ENCODE data around the gene ADAM15. TPM values are rescaled to one million over a fixed set of nuclear protein-coding genes. Genes with fewer than 3 reads are reported as not detected.
A peak's percentile ranks its signal among the peaks of the same experiment; 100 is the strongest.

The ADAM15 gene
- total and polyA plus RNA-seq, 2 of the 8 experiments (the other 6 are each of a cell fraction or from before 2014, with no cell fraction given) = 32.9 to 37.6 TPM

GRCh38 chr1:155080312-155081228 lies 29.5 kb downstream of the ADAM15 start:
- WGBS, 2 experiments (ENCODE audit: extremely low coverage in 1 of 2, insufficient coverage in 1 of 2, insufficient read length in 1 of 2, insufficient replicate concordance in 2 of 2, low coverage in 1 of 2, low lambda C conversion rate in 2 of 2, missing lambda C conversion rate in 1 of 2) = 6% methylated on average over 24 of the region's 71 CpGs; no CpG with 5 or more reads in 1 of the 2 experiments
- CTCF ChIA-PET (ENCODE audit: partially characterized antibody) = interaction anchor here (0.8 to 33.9 kb wide), 5 partner anchors 10 to 92 kb away, joined by 3 to 907 read pairs (median 5); partner anchors contain the start of genes ADAM15 and EFNA4
- no peak overlapping the region for H3K27ac ChIP-seq (ENCODE audit: low read depth, low read length)
- H3K27me3 ChIP-seq (replicated peaks in 1 of 4; ENCODE audit: control insufficient read depth in 3 of 4, extremely low read depth in 1 of 4, insufficient read depth in 3 of 4, low read length in 3 of 4) = peaks cover 49 to 67% (median 64%) of the 10 kb centered on the region in 4 experiments
- H3K79me1 ChIP-seq (ENCODE audit: low read depth, low read length) = no peaks in the 10 kb centered on the region
- H3K56ac ChIP-seq (replicated peaks; ENCODE audit: insufficient read length, low read depth, low read length) = peak overlapping the region; percentile 37
- FAIRE-seq (no peak), DNase-seq (ENCODE audit: low read depth in 1 of 2, low spot score in 2 of 2) (peak in 1 of 2 experiments; percentile 93)
- H2BK5ac ChIP-seq (ENCODE audit: low read depth, low read length) = no peak overlapping the region; the same call in 1 of the 2 replicates
- 0 out of 2 replicates have a peak overlapping the region, but pooled peaks have one; percentile 19 for H2BK12ac ChIP-seq (ENCODE audit: low read depth, low read length)
- peak overlapping the region; percentile 57 to 77 (median 64) for H3K4me3 ChIP-seq (ENCODE audit: extremely low read depth in 1 of 4, insufficient read depth in 2 of 4, low read depth in 3 of 4, low read length in 4 of 4)
- H3K79me2 ChIP-seq (ENCODE audit: control insufficient read depth in 1 of 2, insufficient read depth in 2 of 2, low read length in 2 of 2) = no peaks in the 10 kb centered on the region
- no peak overlapping the region for H3K23ac ChIP-seq (ENCODE audit: insufficient read length)
- no peaks in the 10 kb centered on the region for H3K36me3 ChIP-seq (ENCODE audit: control insufficient read depth in 2 of 4, insufficient read depth in 4 of 4, low read length in 3 of 4)
- H3K14ac ChIP-seq (ENCODE audit: insufficient read length) = no peak overlapping the region
- H4K8ac ChIP-seq (ENCODE audit: extremely low read depth, insufficient read depth, low read length) = peak overlapping the region; percentile 61
- peaks cover 0 to 42% (median 20%) of the 10 kb centered on the region in 4 experiments; a peak in 6 of 7 replicates for H3K4me1 ChIP-seq (replicated peaks in 1 of 4; ENCODE audit: control insufficient read depth in 3 of 4, insufficient read depth in 4 of 4, low read length in 3 of 4)
- POLR2A ChIA-PET (ENCODE audit: partially characterized antibody) = interaction anchor here (0.7 to 2.6 kb wide), 17 partner anchors 10 to 210 kb away, joined by 3 to 21 read pairs (median 3); partner anchors contain the start of genes ADAM15, EFNA4, KCNN3 and KRTCAP2
- H4K5ac ChIP-seq (ENCODE audit: insufficient read length, low read depth, low read length) = peak overlapping the region; percentile 65
- H4K91ac ChIP-seq (replicated peaks; ENCODE audit: insufficient read length, low read length) = no peak overlapping the region
- peaks cover 0 to 16% of the 10 kb centered on the region in 2 experiments for H4K20me1 ChIP-seq (replicated peaks in 1 of 2; ENCODE audit: control insufficient read depth in 1 of 2, insufficient read depth in 2 of 2, low read length in 2 of 2)
- peak overlapping the region; percentile 93 to 95 for H3K4me2 ChIP-seq (ENCODE audit: insufficient read depth in 1 of 2, low read depth in 2 of 2, low read length in 2 of 2)
- H3K4ac ChIP-seq (replicated peaks; ENCODE audit: insufficient read length, low read depth, low read length) = no peak overlapping the region
- H2BK20ac ChIP-seq (ENCODE audit: low read length) = no peak overlapping the region
- H3K9me3 ChIP-seq (ENCODE audit: insufficient read depth in 2 of 2, low read depth in 1 of 2, low read length in 1 of 2) = no peaks in the 10 kb centered on the region
- H2BK120ac ChIP-seq (replicated peaks; ENCODE audit: low read depth, low read length) = no peak overlapping the region
- H2AFZ ChIP-seq (ENCODE audit: low read length) = no peak overlapping the region
- no peak overlapping the region for H2AK5ac ChIP-seq (ENCODE audit: low read depth, low read length)
- peak overlapping the region; percentile 93 for H3K18ac ChIP-seq (ENCODE audit: extremely low read depth, low read length)
- H3K9ac ChIP-seq (replicated peaks in 1 of 4; ENCODE audit: extremely low read depth in 1 of 4, low read depth in 3 of 4, low read length in 3 of 4) = no peak overlapping the region
- H3K23me2 ChIP-seq (ENCODE audit: low read depth, low read length) = peaks cover 18% of the 10 kb centered on the region; the same call in 1 of the 2 replicates
- no peak overlapping the region for H2BK15ac ChIP-seq (ENCODE audit: low read length)
- TF ChIP-seq TCF12 (IDR thresholded peaks at IDR 0.05; ENCODE audit: low read depth, low read length) = peak; percentile 49; the same call in 1 of the 2 replicates
- no peak for TF ChIP-seq RFX5 (IDR thresholded peaks at IDR 0.05; ENCODE audit: borderline replicate concordance, low read depth, low read length)
- peak; percentile 82 to 87; a peak in 3 of 4 replicates for TF ChIP-seq SIN3A (conservative IDR thresholded peaks at IDR 0.05 in 1 of 2, IDR thresholded peaks at IDR 0.05 in 1 of 2; ENCODE audit: low read depth in 1 of 2, low read length in 2 of 2)
- 0 out of 2 replicates have a peak, but pooled peaks have one; percentile 14 for TF ChIP-seq CHD2 (IDR thresholded peaks at IDR 0.05; ENCODE audit: low read length)
- TF ChIP-seq ATF3 (IDR thresholded peaks at IDR 0.05; ENCODE audit: insufficient read depth, low read depth, low read length) = peak; percentile 100
- peak; percentile 38 for TF ChIP-seq ASH2L (IDR thresholded peaks at IDR 0.05; ENCODE audit: low read length)
- TF ChIP-seq MAX (IDR thresholded peaks at IDR 0.05) = peak; percentile 96
- TF ChIP-seq CTBP2 (IDR thresholded peaks at IDR 0.05; ENCODE audit: borderline replicate concordance, insufficient read depth, insufficient read length, low read length) = no peak

Data from H1 (cell line).